ENCODE measurements around the gene KRT38.

Gene KRT38

GRCh38 chr17:41449008-41449407 is 8.2 kb upstream of the KRT38 start:
- H3K4me3 ChIP-seq (ENCODE audit: low read depth, low read length) = no peak overlapping the region
- TF ChIP-seq CTCF (IDR thresholded peaks at IDR 0.05; ENCODE audit: borderline replicate concordance, insufficient read depth, low read depth, low read length) = no peak

GRCh38 chr17:41448506-41448905 is 7.7 kb upstream of the KRT38 start:
- H3K4me3 ChIP-seq (ENCODE audit: low read depth, low read length) = no peak overlapping the region
- TF ChIP-seq CTCF (IDR thresholded peaks at IDR 0.05; ENCODE audit: borderline replicate concordance, insufficient read depth, low read depth, low read length) = no peak

- no peak overlapping the region for H3K4me3 ChIP-seq (ENCODE audit: low read depth, low read length)
- no peak for TF ChIP-seq CTCF (IDR thresholded peaks at IDR 0.05; ENCODE audit: borderline replicate concordance, insufficient read depth, low read depth, low read length)
These were observed 6.0 kb upstream of the KRT38 start for GRCh38 chr17:41446806-41447205.

DNA sequence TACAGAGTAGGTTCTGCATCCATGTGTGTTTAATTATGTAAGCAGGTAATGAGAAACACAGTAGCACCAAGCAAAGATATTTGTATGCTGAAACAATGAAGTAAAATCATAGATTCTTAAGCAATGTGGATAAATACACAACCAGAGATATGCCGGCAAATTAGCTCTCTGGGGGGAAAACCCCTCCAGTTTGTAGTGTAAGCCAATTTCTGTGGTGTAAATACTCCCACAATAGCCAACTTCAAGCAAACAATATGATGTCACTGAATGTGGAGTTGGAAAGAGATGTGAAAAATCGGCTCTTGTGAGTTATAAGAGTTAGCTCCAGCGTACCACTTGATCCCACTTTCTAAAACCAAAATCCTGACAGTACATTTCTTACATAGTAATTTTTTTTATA is 3.9 kb upstream of the KRT38 start:
- H3K4me3 ChIP-seq (ENCODE audit: low read depth, low read length) = no peak overlapping the region
- no peak for TF ChIP-seq CTCF (IDR thresholded peaks at IDR 0.05; ENCODE audit: borderline replicate concordance, insufficient read depth, low read depth, low read length)

- no peak overlapping the region for H3K4me3 ChIP-seq (ENCODE audit: low read depth, low read length)
- TF ChIP-seq CTCF (IDR thresholded peaks at IDR 0.05; ENCODE audit: borderline replicate concordance, insufficient read depth, low read depth, low read length) = no peak
These were observed 3.4 kb upstream of the KRT38 start for GRCh38 chr17:41444186-41444585.

- no peak overlapping the region for H3K4me3 ChIP-seq (ENCODE audit: low read depth, low read length)
- TF ChIP-seq CTCF (IDR thresholded peaks at IDR 0.05; ENCODE audit: borderline replicate concordance, insufficient read depth, low read depth, low read length) = no peak
These were observed 2.0 kb upstream of the KRT38 start for GRCh38 chr17:41442739-41443138.

DNA sequence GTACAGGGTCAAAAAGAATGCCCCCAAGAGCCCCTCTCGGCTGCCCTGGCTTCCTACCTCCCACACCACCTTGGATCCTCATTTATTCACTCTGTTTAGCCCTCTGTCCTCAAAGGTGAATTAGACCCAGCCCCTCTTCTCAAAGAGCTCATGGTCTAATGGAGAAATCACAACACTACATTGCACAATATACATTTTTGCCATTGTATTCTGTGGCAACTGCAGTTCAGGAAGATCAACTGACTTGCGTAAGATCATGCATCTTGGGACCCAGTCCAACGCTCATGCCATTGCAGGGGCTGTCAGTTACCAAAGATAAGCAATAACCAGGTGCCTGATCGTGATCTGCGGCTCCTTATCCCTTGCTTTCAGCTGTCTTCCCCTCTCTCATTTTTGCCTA is 1.4 kb downstream of the KRT38 start:
- no peak for TF ChIP-seq CTCF (IDR thresholded peaks at IDR 0.05; ENCODE audit: borderline replicate concordance, insufficient read depth, low read depth, low read length)
- no peak overlapping the region for H3K4me3 ChIP-seq (ENCODE audit: low read depth, low read length)
